Kidney glomerular epithelial cell (primary cell): ENCODE measurements around the gene GPR4.
"Not testable (repeated sequence)": the region's sequence is repeated elsewhere in the genome, so short reads cannot be mapped to it uniquely, and the experiment has no call there.

Experiments
- DNase-seq: peaks from one replicate; lab custom pipeline; 2025; lab: John Stamatoyannopoulos, UW

The GPR4 gene

GRCh38 chr19:45601524-45602374 is at the start of gene GPR4:
Gene GPR4 (minus strand): TSS chr19:45602212. CDS start chr19:45591866, 10,346 bp downstream.
- DNase-seq, result no peak

- DNase-seq, result no peak
Measured at GRCh38 chr19:45650722-45651121, 48.7 kb upstream of the GPR4 start.

- DNase-seq, result no peak
Measured at GRCh38 chr19:45646345-45646698, 44.3 kb upstream of the GPR4 start.

GRCh38 chr19:45645631-45646344 is 43.8 kb upstream of the GPR4 start:
- DNase-seq, result peak; percentile 87

GRCh38 chr19:45645068-45645630 is 43.1 kb upstream of the GPR4 start:
- no peak for DNase-seq

GRCh38 chr19:45643927-45644771 is 42.1 kb upstream of the GPR4 start:
- DNase-seq, result no peak

- peak; percentile 78 for DNase-seq
Measured at GRCh38 chr19:45643024-45643926, 41.3 kb upstream of the GPR4 start.

- peak; percentile 82 for DNase-seq
Measured at GRCh38 chr19:45641274-45642105, 39.5 kb upstream of the GPR4 start.

- no peak for DNase-seq
Measured at GRCh38 chr19:45640849-45641273, 38.8 kb upstream of the GPR4 start.

- no peak for DNase-seq
Measured at GRCh38 chr19:45638930-45639729, 37.1 kb upstream of the GPR4 start, which contains the start of gene EML2. Gene EML2 (minus strand): TSS chr19:45639397. CDS start chr19:45639376, 21 bp downstream.

GRCh38 chr19:45637890-45638667 is 36.1 kb upstream of the GPR4 start:
- DNase-seq, result peak; percentile 65

GRCh38 chr19:45636902-45637301 is 34.9 kb upstream of the GPR4 start:
- DNase-seq, result no peak

GRCh38 chr19:45636275-45636674 is 34.3 kb upstream of the GPR4 start:
- DNase-seq, result no peak

- DNase-seq, result no peak
Measured at GRCh38 chr19:45632468-45633196, 30.6 kb upstream of the GPR4 start.

GRCh38 chr19:45630463-45630862 is 28.5 kb upstream of the GPR4 start:
- peak; percentile 76 for DNase-seq

- no peak for DNase-seq
Measured at GRCh38 chr19:45629704-45630103, 27.7 kb upstream of the GPR4 start.

- DNase-seq, result not testable (repeated sequence)
Measured at GRCh38 chr19:45628219-45628618, 26.2 kb upstream of the GPR4 start.

GRCh38 chr19:45623984-45624383 is 22.0 kb upstream of the GPR4 start:
- DNase-seq, result no peak
